ENCODE measurements around the gene MGAT4B. TPM values are rescaled to one million over a fixed set of nuclear protein-coding genes. Genes with fewer than 3 reads are reported as not detected.

MGAT4B gene
- total and polyA plus RNA-seq, 7 donors = 27.8 to 241 (median 56.8) TPM

DNA sequence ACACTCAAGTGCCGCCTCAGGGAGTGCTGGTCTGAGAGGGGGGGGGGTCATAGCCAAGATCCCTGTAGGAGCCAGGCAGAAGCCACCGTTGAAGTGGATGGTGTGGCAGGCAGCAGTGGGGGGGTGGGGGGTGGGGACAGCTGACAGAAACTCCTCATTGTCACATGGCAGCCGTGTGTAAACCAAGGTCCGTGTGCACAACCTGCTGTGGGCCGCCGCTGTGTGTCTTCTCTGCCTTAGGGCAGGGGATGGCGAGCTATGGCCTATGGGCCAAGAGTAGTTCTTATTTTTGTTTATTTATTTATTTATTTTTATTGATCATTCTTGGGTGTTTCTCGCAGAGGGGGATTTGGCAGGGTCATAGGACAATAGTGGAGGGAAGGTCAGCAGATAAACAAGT is 27.5 kb upstream of the MGAT4B start:
- Histone ChIP-seq H3K9me3 (no peaks in the 10 kb centered on the region), H3K27ac (peak overlapping the region in 1 of 4 donors; percentile 34), H3K36me3 (peaks cover 72 to 94% (median 81%) of the 10 kb centered on the region in 4 donors), H3K4me1 (peaks cover 0 to 12% (median 8%) of the 10 kb centered on the region in 4 donors), H3K4me3 (no peak overlapping the region), H3K27me3 (no peaks in the 10 kb centered on the region)
- TF ChIP-seq EP300 (IDR thresholded peaks at IDR 0.05) (no peak), POLR2AphosphoS5 (IDR thresholded peaks at IDR 0.05) (no peak)
- 87 to 91% methylated on average over 8 of the region's 8 CpGs for WGBS, 2 donors
- intact Hi-C loops (cut with DNase I) = no loop called here
- DNase-seq = no peak

DNA sequence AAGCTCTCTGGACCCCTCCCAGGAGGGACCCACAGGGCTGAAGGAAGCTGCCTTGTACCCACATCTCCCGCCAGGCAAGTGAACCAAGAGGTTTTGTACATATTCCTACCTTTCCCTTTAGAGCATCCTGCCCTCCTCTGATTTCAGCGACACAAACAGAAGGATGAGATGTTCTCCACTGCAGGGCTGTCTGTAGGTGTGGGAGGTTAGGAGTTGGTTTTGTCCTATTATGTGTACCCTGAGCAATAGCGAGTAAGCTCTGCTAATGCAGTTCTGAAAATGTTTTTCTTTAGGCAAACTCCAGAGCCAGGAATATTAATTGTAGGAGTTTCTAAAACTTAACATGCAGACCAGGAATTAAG is 27.0 kb upstream of the MGAT4B start:
- TF ChIP-seq EP300 (IDR thresholded peaks at IDR 0.05) = no peak
- TF ChIP-seq, protein P1, sequence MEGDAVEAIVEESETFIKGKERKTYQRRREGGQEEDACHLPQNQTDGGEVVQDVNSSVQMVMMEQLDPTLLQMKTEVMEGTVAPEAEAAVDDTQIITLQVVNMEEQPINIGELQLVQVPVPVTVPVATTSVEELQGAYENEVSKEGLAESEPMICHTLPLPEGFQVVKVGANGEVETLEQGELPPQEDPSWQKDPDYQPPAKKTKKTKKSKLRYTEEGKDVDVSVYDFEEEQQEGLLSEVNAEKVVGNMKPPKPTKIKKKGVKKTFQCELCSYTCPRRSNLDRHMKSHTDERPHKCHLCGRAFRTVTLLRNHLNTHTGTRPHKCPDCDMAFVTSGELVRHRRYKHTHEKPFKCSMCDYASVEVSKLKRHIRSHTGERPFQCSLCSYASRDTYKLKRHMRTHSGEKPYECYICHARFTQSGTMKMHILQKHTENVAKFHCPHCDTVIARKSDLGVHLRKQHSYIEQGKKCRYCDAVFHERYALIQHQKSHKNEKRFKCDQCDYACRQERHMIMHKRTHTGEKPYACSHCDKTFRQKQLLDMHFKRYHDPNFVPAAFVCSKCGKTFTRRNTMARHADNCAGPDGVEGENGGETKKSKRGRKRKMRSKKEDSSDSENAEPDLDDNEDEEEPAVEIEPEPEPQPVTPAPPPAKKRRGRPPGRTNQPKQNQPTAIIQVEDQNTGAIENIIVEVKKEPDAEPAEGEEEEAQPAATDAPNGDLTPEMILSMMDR (IDR thresholded peaks at IDR 0.05) = no peak
- TF ChIP-seq POLR2AphosphoS5 (IDR thresholded peaks at IDR 0.05) = no peak
- TF ChIP-seq POLR2A (IDR thresholded peaks at IDR 0.05) = no peak
- Histone ChIP-seq H3K36me3 (peaks cover 77 to 97% (median 84%) of the 10 kb centered on the region in 4 donors), H3K9me3 (no peaks in the 10 kb centered on the region), H3K4me1 (peaks cover 0 to 16% (median 8%) of the 10 kb centered on the region in 4 donors), H3K27ac (peak overlapping the region in 3 of 4 donors; percentile 19 to 34 (median 24)), H3K4me3 (no peak overlapping the region), H3K27me3 (no peaks in the 10 kb centered on the region)
- DNase-seq = no peak
- intact Hi-C loops (cut with DNase I) = no loop called here
- 97 to 98% methylated on average over 3 of the region's 3 CpGs for WGBS, 2 donors

DNA sequence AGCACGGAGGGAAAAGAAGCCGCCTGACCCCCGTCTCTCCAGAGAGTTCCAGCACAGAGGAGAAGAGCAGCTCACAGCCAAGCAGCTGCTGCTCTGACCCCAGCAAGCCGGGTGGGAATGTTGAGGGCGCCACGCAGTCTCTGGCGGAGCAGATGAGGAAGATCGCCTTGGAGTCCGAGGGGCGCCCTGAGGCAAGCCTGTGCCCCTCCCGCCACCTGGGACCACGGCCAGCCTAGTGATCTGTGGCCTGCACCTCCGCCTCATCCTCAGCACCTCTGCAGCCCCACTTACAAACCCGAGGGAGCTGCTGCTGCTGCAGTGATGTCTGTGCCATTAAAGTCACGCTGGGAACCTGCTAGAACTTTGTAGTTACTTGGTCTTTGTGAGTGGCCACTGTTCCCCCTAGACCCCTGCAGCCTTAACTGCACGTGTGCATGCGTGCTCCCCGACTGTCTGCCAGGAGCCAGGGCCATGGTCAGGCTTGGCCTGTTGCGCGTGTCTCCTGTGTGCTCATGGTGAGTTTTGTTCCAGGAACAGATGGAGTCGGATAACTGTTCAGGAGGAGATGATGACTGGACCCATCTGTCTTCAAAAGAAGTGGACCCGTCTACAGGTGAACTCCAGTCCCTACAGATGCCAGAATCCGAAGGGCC is 26.5 kb upstream of the MGAT4B start:
- intact Hi-C loops (cut with DNase I) = no loop called here
- H3K9me3 ChIP-seq = no peaks in the 10 kb centered on the region
- H3K36me3 ChIP-seq = peaks cover 81 to 97% (median 83%) of the 10 kb centered on the region in 4 donors
- H3K4me3 ChIP-seq = no peak overlapping the region
- TF ChIP-seq EP300 (IDR thresholded peaks at IDR 0.05) = no peak
- peak in 1 of 4 donors; percentile 28 for TF ChIP-seq POLR2AphosphoS5 (IDR thresholded peaks at IDR 0.05)
- H3K4me1 ChIP-seq = peaks cover 0 to 19% (median 8%) of the 10 kb centered on the region in 4 donors
- WGBS, 2 donors = 91 to 94% methylated on average over 23 of the region's 23 CpGs
- no peaks in the 10 kb centered on the region for H3K27me3 ChIP-seq
- DNase-seq = no peak
- peak overlapping the region in 2 of 4 donors; percentile 24 to 34 for H3K27ac ChIP-seq

DNA sequence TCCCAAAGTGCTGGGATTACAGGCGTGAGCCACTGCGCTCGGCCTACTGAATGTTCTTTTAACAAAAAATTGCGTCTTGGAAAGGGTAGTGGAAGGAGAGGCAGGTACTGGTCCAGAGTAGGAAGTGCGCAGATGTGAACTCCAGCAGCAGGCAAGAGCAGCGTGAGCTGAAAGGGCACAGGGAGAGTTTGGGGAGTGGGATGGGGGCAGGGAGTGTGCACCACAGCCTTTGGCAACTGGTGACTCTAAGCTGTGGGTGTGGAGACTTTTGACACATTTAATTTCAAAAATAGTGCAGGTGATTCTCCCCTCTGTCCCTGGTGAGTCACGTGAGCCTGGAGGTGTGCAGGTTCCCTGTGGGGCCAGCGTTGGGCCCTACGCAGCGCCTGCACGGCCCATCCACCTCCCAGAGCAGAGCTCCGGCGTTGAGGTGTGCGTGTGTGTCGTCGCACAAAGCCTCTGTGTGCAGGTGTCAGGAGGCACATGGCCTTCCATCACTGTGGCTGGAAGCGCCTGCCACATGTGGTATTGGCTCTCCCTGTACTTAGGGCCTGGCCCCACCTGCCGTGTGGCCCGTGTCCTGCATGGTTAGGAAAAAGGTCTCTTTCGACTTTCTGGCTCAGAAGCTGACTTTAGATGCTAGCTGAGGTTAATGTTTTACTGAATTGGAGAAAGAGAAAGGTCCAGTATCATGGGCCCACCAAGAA is 25.5 kb upstream of the MGAT4B start:
- Histone ChIP-seq H3K27me3 (no peaks in the 10 kb centered on the region), H3K4me3 (no peak overlapping the region), H3K27ac (no peak overlapping the region), H3K36me3 (peaks cover 76 to 97% (median 79%) of the 10 kb centered on the region in 4 donors), H3K4me1 (peaks cover 0 to 27% (median 16%) of the 10 kb centered on the region in 4 donors), H3K9me3 (no peaks in the 10 kb centered on the region)
- WGBS, 2 donors = 94% methylated on average over 20 of the region's 20 CpGs
- intact Hi-C loops (cut with DNase I) = no loop called here
- TF ChIP-seq POLR2AphosphoS5 (IDR thresholded peaks at IDR 0.05) (no peak), EP300 (IDR thresholded peaks at IDR 0.05) (no peak), POLR2A (IDR thresholded peaks at IDR 0.05) (no peak)
- TF ChIP-seq, protein P1 (IDR thresholded peaks at IDR 0.05) = no peak
- peak; percentile 56 for DNase-seq

DNA sequence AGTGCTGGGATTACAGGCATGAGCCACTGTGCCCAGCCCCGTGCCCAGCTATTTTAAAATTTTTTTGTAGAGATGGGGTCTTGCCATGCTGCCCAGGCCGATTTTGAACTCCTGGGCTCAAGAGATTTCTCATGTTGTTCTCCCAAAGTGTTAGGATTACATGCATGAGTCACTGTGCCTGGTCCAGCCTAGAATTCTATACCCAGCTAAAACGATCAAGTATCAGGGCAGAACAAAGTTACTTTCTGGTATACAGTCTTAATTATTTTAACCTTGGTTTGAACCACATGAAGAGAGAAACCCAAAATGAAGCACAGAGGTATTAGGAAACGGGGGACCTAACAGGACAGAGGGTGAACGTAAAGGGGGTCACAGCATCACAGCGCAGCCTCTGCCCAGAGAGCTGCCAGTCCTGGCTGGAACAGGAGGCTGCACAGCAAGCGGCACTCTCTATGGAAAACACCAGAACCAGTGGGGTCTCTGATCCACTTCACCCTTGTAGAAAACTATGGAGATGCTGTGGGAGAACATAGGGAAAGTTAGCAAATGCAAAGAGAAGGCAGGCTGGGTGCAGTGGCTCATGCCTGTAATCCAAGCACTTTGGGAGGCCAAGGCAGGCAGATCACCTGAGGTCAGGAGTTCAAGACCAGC is 24.3 kb upstream of the MGAT4B start:
- TF ChIP-seq EP300 (IDR thresholded peaks at IDR 0.05) (no peak), POLR2AphosphoS5 (IDR thresholded peaks at IDR 0.05) (no peak), POLR2A (IDR thresholded peaks at IDR 0.05) (no peak)
- TF ChIP-seq, protein P1 (IDR thresholded peaks at IDR 0.05) = no peak
- no peak for DNase-seq
- no peaks in the 10 kb centered on the region for H3K27me3 ChIP-seq
- peaks cover 0 to 30% (median 19%) of the 10 kb centered on the region in 4 donors for H3K4me1 ChIP-seq
- no peak overlapping the region for H3K4me3 ChIP-seq
- intact Hi-C loops (cut with DNase I) = no loop called here
- 93 to 96% methylated on average over 7 of the region's 7 CpGs for WGBS, 2 donors
- H3K9me3 ChIP-seq = no peaks in the 10 kb centered on the region
- peaks cover 66 to 97% (median 77%) of the 10 kb centered on the region in 4 donors for H3K36me3 ChIP-seq
- no peak overlapping the region for H3K27ac ChIP-seq

Data from sigmoid colon (tissue), 7 donors.